Measurements from ENCODE around the gene RNU5D-1. TPM values are rescaled to one million over a fixed set of nuclear protein-coding genes. Genes with fewer than 3 reads are reported as not detected.

RNU5D-1 gene
- total and polyA plus RNA-seq, 2 of the 13 experiments (the other 11 are each of a cell fraction or from before 2014, with no cell fraction given): 165 TPM; not detected in 1

DNA sequence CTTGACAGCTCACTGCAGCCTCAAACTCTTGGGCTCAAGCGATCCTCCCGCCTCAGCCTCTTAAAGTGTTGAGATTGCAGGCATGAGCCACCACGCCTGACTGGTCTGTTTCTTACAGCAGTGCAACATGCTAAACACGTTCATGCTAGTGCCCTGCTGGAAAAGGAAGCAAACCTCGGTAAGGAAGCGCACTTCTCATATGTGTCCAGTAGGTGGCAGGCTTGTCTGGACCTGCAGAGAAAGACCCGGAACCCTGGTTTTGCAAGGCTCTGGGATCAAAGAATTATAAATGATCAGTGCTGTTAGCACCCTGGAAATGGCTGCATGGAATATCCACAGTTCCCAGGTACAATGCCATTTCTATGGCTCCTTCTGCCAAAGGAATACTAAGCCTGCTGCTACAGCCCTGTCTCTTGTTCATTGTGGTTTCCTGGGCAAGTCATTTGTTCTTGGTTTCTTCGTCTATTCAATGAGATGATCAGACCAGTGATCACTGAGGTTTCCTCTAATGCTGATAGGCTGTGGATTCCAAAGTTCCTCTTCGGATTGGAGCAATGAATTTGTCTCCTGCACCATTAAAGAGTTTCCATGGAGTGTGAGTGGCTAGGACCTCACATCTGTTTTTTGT lies 15.9 kb downstream of the RNU5D-1 start (continued):
- no peak for TF ChIP-seq CHD2 (IDR thresholded peaks at IDR 0.05; ENCODE audit: low read depth, low read length)
- TF ChIP-seq, protein P1, sequence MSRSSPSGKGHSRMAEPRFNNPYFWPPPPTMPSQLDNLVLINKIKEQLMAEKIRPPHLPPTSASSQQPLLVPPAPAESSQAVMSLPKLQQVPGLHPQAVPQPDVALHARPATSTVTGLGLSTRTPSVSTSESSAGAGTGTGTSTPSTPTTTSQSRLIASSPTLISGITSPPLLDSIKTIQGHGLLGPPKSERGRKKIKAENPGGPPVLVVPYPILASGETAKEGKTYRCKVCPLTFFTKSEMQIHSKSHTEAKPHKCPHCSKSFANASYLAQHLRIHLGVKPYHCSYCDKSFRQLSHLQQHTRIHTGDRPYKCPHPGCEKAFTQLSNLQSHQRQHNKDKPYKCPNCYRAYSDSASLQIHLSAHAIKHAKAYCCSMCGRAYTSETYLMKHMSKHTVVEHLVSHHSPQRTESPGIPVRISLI (CRISPR knock-in tag; IDR thresholded peaks at IDR 0.05; ENCODE audit: borderline replicate concordance): no peak
- TF ChIP-seq, protein P2, sequence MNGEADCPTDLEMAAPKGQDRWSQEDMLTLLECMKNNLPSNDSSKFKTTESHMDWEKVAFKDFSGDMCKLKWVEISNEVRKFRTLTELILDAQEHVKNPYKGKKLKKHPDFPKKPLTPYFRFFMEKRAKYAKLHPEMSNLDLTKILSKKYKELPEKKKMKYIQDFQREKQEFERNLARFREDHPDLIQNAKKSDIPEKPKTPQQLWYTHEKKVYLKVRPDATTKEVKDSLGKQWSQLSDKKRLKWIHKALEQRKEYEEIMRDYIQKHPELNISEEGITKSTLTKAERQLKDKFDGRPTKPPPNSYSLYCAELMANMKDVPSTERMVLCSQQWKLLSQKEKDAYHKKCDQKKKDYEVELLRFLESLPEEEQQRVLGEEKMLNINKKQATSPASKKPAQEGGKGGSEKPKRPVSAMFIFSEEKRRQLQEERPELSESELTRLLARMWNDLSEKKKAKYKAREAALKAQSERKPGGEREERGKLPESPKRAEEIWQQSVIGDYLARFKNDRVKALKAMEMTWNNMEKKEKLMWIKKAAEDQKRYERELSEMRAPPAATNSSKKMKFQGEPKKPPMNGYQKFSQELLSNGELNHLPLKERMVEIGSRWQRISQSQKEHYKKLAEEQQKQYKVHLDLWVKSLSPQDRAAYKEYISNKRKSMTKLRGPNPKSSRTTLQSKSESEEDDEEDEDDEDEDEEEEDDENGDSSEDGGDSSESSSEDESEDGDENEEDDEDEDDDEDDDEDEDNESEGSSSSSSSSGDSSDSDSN (CRISPR knock-in tag; IDR thresholded peaks at IDR 0.05): no peak
- TF ChIP-seq HES4 (CRISPR knock-in tag; IDR thresholded peaks at IDR 0.05; ENCODE audit: borderline replicate concordance): no peak
- no peak for TF ChIP-seq MAFG (CRISPR knock-in tag; IDR thresholded peaks at IDR 0.05)
- TF ChIP-seq ELF1 (CRISPR knock-in tag; IDR thresholded peaks at IDR 0.05): peak; percentile 57; the same call in 1 of the 2 replicates
- peak; percentile 44; the same call in 1 of the 2 replicates for TF ChIP-seq RAD21 (CRISPR knock-in tag; IDR thresholded peaks at IDR 0.05)
- TF ChIP-seq ZNF225 (CRISPR knock-in tag; IDR thresholded peaks at IDR 0.05): no peak
- no peak for TF ChIP-seq TCF7L2 (IDR thresholded peaks at IDR 0.05; ENCODE audit: low read depth, low read length)
- peak; percentile 59 for TF ChIP-seq STAG1 (CRISPR knock-in tag; IDR thresholded peaks at IDR 0.05)
- TF ChIP-seq ZNF644 (CRISPR knock-in tag; IDR thresholded peaks at IDR 0.05; ENCODE audit: low read depth): no peak
- no peak for TF ChIP-seq MBNL3 (CRISPR knock-in tag; conservative IDR thresholded peaks at IDR 0.05)
- TF ChIP-seq ZNF343 (CRISPR knock-in tag; IDR thresholded peaks at IDR 0.05): no peak
- TF ChIP-seq SP1 (IDR thresholded peaks at IDR 0.05): no peak
- TF ChIP-seq SP1 (CRISPR knock-in tag; IDR thresholded peaks at IDR 0.05): no peak
- no peak for TF ChIP-seq ZNF770 (CRISPR knock-in tag; IDR thresholded peaks at IDR 0.05)
- TF ChIP-seq, protein P3, sequence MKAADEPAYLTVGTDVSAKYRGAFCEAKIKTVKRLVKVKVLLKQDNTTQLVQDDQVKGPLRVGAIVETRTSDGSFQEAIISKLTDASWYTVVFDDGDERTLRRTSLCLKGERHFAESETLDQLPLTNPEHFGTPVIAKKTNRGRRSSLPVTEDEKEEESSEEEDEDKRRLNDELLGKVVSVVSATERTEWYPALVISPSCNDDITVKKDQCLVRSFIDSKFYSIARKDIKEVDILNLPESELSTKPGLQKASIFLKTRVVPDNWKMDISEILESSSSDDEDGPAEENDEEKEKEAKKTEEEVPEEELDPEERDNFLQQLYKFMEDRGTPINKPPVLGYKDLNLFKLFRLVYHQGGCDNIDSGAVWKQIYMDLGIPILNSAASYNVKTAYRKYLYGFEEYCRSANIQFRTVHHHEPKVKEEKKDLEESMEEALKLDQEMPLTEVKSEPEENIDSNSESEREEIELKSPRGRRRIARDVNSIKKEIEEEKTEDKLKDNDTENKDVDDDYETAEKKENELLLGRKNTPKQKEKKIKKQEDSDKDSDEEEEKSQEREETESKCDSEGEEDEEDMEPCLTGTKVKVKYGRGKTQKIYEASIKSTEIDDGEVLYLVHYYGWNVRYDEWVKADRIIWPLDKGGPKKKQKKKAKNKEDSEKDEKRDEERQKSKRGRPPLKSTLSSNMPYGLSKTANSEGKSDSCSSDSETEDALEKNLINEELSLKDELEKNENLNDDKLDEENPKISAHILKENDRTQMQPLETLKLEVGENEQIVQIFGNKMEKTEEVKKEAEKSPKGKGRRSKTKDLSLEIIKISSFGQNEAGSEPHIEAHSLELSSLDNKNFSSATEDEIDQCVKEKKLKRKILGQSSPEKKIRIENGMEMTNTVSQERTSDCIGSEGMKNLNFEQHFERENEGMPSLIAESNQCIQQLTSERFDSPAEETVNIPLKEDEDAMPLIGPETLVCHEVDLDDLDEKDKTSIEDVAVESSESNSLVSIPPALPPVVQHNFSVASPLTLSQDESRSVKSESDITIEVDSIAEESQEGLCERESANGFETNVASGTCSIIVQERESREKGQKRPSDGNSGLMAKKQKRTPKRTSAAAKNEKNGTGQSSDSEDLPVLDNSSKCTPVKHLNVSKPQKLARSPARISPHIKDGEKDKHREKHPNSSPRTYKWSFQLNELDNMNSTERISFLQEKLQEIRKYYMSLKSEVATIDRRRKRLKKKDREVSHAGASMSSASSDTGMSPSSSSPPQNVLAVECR (CRISPR knock-in tag; IDR thresholded peaks at IDR 0.05; ENCODE audit: borderline replicate concordance): peak; percentile 31; the same call in 1 of the 2 replicates
- TF ChIP-seq ELF3 (CRISPR knock-in tag; IDR thresholded peaks at IDR 0.05): peak; percentile 62
- TF ChIP-seq, protein P4, sequence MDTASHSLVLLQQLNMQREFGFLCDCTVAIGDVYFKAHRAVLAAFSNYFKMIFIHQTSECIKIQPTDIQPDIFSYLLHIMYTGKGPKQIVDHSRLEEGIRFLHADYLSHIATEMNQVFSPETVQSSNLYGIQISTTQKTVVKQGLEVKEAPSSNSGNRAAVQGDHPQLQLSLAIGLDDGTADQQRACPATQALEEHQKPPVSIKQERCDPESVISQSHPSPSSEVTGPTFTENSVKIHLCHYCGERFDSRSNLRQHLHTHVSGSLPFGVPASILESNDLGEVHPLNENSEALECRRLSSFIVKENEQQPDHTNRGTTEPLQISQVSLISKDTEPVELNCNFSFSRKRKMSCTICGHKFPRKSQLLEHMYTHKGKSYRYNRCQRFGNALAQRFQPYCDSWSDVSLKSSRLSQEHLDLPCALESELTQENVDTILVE (CRISPR knock-in tag; IDR thresholded peaks at IDR 0.05): no peak
- no peak for TF ChIP-seq ZNF7 (CRISPR knock-in tag; IDR thresholded peaks at IDR 0.05)
- no peak for TF ChIP-seq SNRNP70 (IDR thresholded peaks at IDR 0.05; ENCODE audit: low read depth, low read length)

Data from HepG2 (cell line).